Thoracic aorta (tissue), 2 donors: Measurements from ENCODE around the gene BNIPL. TPM values are rescaled to one million over a fixed set of nuclear protein-coding genes. Genes with fewer than 3 reads are reported as not detected.

Source experiments
- ATAC-seq: fragments of 150-250 bp; one replicate; pipeline ENCODE4 v1.8.0; 2017; ENCODE audit warnings: low read depth; ENCODE audit not compliant: insufficient number of reproducible peaks, low FRiP score
- DNase-seq: peaks from one replicate; pipeline ENCODE4 v3.0.0-alpha.2; 2020; ENCODE audit warnings: low spot score
- H3K27ac ChIP-seq, 2 donors: fragments of 200-600 bp; sonication (generic); 1 replicate in 1 of 2; 2 replicates in 1 of 2; pipeline ENCODE4 v1.5.1; 2016; ENCODE audit warnings: mild to moderate bottlenecking in 2 of 2, moderate library complexity in 2 of 2
- H3K27me3 ChIP-seq: fragments of 200-600 bp; sonication (generic); replicated peaks from 2 replicates; pipeline ENCODE4 v1.6.0; 2016; ENCODE audit warnings: mild to moderate bottlenecking; ENCODE audit not compliant: insufficient read depth
- H3K36me3 ChIP-seq: fragments of 200-600 bp; sonication (generic); one replicate; pipeline ENCODE4 v1.5.1; 2016
- H3K4me1 ChIP-seq, 2 donors: fragments of 200-600 bp; sonication (generic); 1 replicate in 1 of 2; 2 replicates in 1 of 2; pipeline versions ENCODE4 v1.5.1 to v1.6.0; 2016; ENCODE audit warnings: low read depth in 2 of 2, mild to moderate bottlenecking in 1 of 2; ENCODE audit not compliant: control insufficient read depth in 1 of 2
- H3K4me3 ChIP-seq: fragments of 200-600 bp; sonication (generic); 2 replicates; pipeline ENCODE4 v1.5.1; 2016; ENCODE audit warnings: mild to moderate bottlenecking
- H3K9me3 ChIP-seq: fragments of 200-600 bp; sonication (generic); 2 replicates; pipeline ENCODE4 v1.5.1; 2016
- CTCF ChIP-seq: fragments of 200-600 bp; sonication (generic); IDR thresholded peaks from one replicate; pipeline ENCODE4 v1.5.1; 2019; ENCODE audit warnings: antibody characterized with exemption
- total RNA-seq, 2 donors: library from RNA; depleted of rRNA; stranded (reverse); fragments of >200 nt; gene quantifications; one replicate each; pipeline versions ENCODE4 v1.1.0 to v1.2.3, GENCODE V29; 2016

Gene BNIPL
- total RNA-seq, 2 donors from 2014 or later = 0.14 to 2.6 TPM

- ATAC-seq (no peak), DNase-seq (no peak)
- Histone ChIP-seq H3K4me1 (peaks cover 34 to 56% of the 10 kb centered on the region in 2 donors), H3K27me3 (no peaks in the 10 kb centered on the region), H3K36me3 (no peaks in the 10 kb centered on the region), H3K9me3 (no peaks in the 10 kb centered on the region), H3K27ac (peak overlapping the region; percentile 69 to 73), H3K4me3 (peak overlapping the region; percentile 72)
- no peak for TF ChIP-seq CTCF
These were observed 27.2 kb upstream of the BNIPL start for GRCh38 chr1:151009206-151009587.

DNA sequence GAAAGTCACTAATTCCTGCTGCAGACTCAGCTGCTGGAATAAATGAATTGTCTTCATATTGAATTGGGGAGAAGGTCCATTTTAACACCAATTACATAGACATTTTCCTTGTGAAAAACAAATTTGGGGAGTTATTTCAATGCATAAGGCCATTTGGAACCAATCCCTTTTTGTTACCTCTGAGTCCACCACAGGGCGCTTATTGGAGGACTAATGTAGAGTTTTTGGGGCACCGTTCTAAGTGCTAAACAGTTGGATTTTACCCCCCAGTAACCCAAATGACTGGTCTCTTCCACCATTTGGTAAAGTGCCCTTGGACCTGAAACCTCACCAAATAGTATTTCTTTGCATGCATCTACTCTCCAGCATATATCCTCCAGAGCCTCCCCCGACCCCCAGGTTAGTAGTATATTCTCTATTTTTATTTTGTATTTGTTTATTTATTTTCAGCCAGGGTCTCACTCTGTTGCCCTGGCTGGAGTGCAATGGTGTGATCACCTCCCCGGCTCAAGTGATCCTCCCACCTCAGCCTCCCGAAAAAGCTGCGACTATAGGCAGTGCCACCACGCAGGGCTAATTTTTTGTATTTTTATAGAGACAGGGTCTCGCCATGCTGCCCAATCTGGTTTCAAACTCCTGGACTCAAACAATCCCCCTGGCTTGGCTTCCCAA lies 26.6 kb upstream of the BNIPL start:
- Histone ChIP-seq H3K4me1 (peaks cover 31 to 51% of the 10 kb centered on the region in 2 donors), H3K27me3 (no peaks in the 10 kb centered on the region), H3K4me3 (peak overlapping the region; percentile 72), H3K27ac (peak overlapping the region; percentile 69 to 73), H3K9me3 (no peaks in the 10 kb centered on the region), H3K36me3 (no peaks in the 10 kb centered on the region)
- DNase-seq = no peak
- ATAC-seq = no peak
- no peak for TF ChIP-seq CTCF

DNA sequence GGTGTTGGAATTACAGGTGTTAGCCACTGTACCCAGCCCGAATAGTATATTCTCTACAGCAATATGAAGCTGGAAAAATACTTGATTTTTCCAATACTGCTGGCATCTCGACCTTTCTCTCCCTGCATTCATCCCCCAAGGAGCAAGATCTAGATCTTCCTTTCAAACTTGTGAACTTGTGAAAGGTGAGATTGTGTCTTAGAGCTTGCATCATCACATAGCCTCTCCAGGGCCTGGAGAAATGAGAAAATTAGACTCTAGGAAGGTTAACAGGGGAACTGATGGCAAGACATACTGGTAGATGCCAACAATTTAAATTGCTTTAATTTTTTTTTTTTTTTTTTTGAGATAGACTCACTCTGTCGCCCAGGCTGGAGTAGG lies 26.1 kb upstream of the BNIPL start:
- Histone ChIP-seq H3K27ac (no peak overlapping the region), H3K9me3 (no peaks in the 10 kb centered on the region), H3K4me3 (no peak overlapping the region), H3K36me3 (no peaks in the 10 kb centered on the region), H3K27me3 (no peaks in the 10 kb centered on the region), H3K4me1 (peaks cover 26 to 46% of the 10 kb centered on the region in 2 donors)
- TF ChIP-seq CTCF = no peak
- DNase-seq (no peak), ATAC-seq (no peak)

GRCh38 chr1:151011154-151011850 lies 25.1 kb upstream of the BNIPL start:
- TF ChIP-seq CTCF = no peak
- Histone ChIP-seq H3K9me3 (no peaks in the 10 kb centered on the region), H3K4me3 (no peak overlapping the region), H3K27me3 (no peaks in the 10 kb centered on the region), H3K4me1 (peaks cover 24 to 42% of the 10 kb centered on the region in 2 donors), H3K36me3 (no peaks in the 10 kb centered on the region), H3K27ac (no peak overlapping the region)
- DNase-seq (no peak), ATAC-seq (no peak)

DNA sequence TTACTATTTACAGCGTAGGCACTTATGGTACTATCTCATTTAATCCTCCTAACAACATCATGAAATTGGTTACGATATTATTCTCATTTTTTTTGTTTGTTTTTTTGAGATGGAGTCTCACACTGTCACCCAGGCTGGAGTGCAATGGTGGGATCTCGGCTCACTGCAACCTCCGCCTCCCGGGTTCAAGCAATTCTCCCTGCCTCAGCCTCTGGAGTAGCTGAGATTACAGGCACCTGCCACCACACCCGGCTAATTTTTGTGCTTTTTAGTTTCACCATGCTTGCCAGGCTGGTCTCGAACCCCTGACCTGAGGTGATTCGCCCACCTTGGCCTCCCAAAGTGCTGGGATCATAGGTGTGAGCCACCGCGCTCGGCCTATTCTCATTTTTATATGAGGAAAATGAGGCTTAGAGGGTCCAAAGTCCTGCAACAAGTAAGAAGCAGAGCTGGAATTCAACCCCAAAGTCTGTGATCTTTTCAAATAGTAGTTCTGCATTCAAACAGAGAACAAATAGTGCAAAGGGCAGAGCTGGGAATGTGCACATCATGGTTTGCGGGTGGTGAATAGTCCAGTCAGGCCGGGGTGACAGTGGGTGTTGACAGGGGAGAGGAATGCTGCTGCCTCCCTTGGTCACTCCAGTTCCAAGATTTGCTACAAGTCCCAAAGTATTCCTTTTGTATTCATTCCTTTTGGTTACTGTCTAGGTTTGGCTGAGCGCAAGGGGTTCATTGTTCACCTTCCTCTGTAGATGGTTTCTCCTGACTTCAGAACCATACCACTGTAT lies 23.5 kb upstream of the BNIPL start:
- ATAC-seq = no peak

More for the DNA sequence above, 23.5 kb upstream of the BNIPL start:
- Histone ChIP-seq H3K27ac (peak overlapping the region; percentile 40 to 49), H3K36me3 (peaks cover 2% of the 10 kb centered on the region), H3K4me1 (peaks cover 15 to 31% of the 10 kb centered on the region in 2 donors), H3K27me3 (no peaks in the 10 kb centered on the region), H3K9me3 (no peaks in the 10 kb centered on the region), H3K4me3 (no peak overlapping the region)
- no peak for DNase-seq
- no peak for TF ChIP-seq CTCF
